Measurements from ENCODE around the gene MAST4.
"Not testable (repeated sequence)": the region's sequence is repeated elsewhere in the genome, so short reads cannot be mapped to it uniquely, and the experiment has no call there.

MAST4 gene

DNA sequence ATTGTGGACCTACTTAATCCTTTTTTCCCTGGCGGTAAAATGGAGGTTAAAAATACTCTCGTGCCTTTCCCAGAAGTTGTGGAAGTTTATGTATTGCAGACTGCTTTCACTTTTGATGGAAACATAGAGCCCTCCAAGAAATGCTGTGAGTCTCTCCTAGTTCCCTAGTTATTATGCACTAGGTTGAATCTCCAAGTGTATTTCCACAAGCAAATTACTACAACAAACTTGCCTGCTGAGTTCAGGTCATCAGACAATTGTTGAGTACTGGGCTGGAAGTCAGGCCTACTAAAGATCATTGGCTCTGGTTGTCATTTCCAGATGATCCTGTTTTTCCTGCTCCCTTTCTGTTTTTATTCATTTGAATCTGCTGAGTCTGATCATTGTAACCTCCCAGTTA lies 496.3 kb downstream of the MAST4 start:
- no peak for DNase-seq (ENCODE audit: low read depth)

DNA sequence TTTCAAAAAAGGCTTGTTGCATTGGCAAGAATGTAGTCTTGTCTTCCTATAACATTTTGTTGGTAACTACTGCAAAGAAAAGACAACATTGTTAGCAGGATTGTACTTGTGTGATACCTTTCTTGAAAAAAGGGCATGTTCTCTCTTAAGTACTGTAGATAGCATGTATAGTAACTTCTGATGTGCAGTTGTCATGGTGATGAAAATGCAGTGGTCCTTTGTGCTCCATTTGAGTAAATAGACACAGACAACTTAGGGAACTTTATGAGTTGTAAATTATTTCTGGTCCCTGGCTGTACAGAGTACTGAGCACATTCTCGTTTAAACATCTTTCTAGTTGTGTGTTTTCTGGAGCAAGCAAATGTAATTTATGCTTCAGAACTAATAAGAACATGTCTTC lies 497.1 kb downstream of the MAST4 start:
- no peak for DNase-seq (ENCODE audit: low read depth)

DNA sequence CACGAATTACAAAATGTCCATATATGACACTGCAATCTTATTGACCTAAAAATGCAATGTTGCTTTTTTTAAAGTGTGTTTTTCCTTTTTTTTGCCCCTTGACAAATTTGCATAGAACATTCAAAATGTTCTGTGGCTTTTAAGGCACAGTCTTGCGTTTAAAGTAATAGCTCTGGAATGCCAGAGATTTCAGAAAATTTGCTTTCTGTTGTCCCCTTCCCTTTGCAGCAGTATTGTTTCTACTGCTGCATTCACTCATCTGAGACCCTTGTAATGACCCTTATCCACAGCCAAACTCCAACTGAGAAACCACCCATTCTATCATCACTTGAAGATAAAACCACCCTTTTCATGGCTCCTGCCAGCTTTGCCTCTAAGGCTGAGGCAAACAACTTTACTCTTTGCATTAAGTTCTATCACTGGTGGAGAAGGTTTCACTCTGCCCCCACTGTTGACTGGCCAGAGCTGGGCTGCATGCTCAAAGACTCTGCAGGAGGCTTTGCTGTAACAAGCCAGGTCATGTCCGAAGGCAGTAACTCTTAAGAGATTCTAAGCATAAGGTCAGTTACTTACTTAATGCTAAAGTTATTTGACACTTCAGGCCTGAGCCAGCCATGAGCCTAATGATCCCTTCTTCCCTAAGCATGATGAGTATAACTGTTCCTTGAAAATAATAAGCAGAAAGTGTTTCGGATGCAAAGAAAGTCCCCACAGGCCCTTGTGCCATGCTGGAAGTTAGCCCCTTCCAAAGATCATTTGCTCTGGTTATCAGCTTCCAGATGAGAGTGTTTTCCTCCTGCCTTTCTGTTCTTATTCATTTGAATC lies 498.5 kb downstream of the MAST4 start:
- no peak for DNase-seq (ENCODE audit: low read depth)

DNA sequence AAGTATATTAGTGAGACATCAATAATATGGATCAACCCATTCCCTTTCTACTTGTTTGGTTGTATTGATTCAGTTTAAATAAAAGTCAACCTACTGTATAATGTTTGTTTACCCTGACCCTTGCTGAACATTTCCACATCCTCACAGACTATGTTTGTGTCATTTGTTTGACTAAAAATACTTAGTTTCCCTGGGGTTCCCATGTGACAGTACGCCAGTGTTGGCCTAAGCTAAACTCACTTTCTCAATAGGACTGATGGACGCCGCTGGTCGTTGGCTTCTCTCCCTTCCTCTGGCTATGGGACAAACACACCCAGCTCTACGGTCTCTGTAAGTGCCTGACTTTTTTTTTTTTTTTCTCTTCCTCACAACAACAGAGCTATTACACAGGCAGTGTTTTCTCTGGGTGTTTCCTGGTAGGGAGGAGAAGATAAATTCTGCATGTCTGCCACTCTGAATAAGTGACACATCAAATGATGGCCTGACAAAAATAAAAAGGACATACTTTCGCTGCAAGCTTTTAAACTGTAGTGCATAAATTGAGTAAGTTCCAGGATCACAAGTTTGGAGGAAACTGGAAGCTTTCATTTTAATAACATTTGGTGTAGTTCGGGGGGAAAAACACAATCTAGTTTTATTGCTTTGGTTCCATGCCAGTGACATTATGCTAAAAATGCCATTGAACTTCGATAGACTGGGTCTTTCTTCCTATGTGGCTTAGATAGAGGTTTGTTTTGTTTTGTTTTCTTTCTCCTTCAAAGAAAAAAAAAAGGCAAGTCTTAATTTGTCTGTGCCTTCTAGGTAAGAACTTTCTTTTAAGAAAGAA lies 499.4 kb downstream of the MAST4 start:
- no peak for DNase-seq (ENCODE audit: low read depth)

DNA sequence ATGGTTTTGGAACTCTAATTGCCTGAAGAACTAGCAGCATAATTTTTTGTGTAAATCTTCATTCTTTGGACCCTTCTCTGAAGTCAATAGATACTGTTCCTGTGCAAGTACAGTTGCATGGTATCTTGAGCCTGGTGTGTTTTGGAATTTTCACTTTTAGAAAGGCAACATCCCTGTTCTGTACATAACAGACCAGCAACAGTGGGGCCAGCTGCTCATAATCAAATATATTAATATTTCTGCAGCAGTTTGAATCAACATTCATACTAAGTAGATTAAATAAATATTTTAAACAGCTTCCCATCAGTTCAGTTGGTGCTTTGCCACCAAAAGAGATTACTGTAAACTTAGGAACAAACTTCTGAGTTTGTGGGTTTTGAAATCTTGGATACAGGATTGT lies 502.5 kb downstream of the MAST4 start:
- DNase-seq (ENCODE audit: low read depth), result no peak

DNA sequence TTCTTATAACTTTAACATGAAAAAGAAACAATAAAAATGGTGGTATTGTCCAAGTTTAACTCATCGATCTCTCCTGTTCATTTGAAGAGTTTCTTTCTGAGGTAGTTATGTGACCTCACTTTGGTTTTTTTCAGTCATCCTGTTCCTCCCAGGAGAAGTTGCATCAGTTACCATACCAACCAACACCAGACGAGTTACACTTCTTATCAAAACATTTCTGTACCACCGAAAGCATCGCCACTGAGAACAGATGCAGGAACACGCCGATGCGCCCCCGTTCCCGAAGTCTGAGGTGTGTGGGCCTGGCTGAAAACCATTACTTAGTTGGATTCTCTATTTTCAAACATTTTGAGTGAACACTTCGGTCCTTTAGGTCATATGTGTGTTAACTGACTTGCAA lies 504.1 kb downstream of the MAST4 start:
- no peak for DNase-seq (ENCODE audit: low read depth)

DNA sequence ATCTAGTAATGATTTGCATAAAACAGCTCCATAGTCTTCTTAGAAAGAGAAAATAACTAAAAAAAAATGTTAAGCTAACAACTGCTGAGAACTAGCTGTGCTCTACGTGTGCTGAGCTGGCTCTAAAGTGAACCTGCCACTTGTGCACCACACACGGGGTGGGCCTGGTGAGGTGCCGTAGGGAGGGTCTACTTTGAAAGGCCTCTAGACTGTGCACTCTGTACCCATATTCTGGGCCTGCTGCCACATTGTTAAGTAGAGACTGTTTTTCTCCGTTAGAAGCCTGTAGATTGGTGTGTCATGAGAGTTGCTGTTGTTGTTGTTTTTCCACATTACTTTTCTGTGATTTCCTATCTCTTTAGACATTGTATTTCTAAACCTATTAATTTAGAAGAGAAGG lies 506.5 kb downstream of the MAST4 start:
- no peak for DNase-seq (ENCODE audit: low read depth)

DNA sequence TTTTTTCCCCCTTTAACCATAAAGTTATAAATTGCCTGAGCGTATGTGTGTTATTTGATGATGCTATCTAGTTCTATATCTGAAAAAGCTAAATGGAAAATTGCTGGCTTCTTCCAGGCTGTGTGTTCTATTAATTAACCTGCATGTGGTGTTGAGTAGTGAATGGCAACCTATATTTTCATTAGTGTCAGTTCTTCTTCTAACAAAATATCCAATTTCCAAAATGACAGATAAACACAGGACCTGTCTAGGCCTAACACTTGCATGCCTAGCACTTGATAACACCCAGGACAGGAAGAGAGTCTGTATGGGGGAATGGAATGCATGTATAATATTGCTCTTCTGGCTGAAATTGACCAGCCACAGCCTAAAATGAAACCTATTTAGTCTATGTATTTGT lies 508.7 kb downstream of the MAST4 start:
- no peak for DNase-seq (ENCODE audit: low read depth)

DNA sequence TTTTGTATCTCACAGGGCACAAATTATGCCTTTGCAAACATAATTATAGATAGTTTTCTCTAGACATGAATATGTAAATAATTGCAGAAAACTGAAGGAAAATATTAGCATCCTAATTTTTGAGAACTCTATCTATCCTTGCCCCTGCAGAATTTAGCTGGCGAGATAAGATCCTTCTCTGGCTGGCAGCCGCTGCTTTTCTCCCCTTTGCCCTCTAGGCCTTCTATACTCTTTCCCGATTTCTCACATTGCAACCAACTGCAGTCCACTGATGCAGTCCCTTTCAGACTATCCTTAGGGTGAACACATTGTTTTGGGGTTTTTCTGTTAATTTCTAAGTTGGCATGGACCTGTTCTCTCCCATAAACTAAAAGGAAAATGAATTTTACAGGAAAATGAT lies 509.1 kb downstream of the MAST4 start:
- DNase-seq (ENCODE audit: low read depth), result no peak

DNA sequence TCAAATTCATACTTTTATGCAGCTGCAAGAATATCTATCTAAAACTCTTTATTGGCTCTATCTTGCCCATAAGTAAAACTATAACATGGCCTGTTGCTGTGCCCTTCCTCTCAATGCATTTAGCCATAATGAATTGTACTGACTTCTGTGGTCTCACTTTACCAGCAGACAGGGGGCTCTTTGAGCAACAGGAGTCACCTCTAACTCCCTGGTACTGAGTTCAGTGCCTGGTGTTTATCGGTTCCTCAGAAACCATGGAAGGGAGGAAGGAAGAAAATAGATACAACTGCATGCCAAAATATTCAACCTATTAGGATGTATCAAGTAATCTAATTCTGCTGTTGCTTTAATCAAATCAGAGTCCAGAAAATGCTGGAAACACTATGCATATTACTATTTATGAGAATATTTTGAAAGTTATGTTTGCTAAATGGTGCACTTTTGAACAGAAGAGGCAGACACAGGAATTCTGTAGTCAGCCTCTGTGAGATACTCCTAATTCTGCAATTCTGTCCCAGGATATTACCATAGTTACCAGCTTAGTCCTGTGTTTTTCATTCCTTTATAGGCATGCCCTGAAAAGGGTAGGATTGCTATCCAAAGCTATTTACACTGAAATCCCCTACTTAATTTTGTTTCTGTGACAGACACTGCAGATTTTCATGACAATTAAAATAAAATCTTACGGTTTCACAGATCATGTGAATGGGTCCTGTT lies 510.6 kb downstream of the MAST4 start:
- no peak for DNase-seq (ENCODE audit: low read depth)

DNA sequence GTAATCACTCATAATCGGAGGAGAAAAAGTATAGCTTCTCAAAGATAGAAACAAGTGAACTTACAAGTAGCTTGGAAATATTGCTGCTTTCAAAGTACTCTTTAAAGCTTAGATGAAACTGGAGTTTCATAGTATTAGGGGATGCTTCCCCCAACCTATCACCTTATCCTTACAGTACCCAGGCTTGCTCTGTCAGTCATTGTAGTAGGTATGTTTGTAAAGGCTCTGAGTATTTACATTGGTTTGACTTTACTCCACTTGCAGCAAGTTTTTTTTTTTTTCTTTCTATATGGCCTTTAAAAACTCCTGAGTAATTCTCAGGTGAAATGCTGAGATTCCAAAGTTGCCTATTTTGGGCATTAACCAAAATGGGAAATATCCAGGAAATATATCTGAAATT lies 515.6 kb downstream of the MAST4 start:
- no peak for DNase-seq (ENCODE audit: low read depth)

DNA sequence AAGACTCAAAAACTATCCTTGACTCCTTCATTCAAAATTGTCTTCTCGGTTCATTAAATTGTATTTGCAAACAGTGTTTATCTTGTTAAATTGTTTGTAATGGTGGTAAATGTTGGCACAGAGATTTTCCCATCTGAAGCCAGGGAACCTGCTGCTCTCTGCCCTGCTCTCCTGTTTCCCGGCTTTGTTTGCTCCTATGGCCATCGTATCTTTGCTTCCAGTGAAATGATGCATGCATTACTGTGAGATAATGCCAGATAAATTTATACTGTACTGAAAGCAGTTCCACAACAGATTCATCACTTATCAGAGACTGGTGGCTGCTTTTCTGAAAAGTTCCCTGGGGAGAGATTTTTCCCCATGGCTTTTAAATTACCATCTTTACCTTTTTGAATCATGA lies 519.1 kb downstream of the MAST4 start:
- no peak for DNase-seq (ENCODE audit: low read depth)

DNA sequence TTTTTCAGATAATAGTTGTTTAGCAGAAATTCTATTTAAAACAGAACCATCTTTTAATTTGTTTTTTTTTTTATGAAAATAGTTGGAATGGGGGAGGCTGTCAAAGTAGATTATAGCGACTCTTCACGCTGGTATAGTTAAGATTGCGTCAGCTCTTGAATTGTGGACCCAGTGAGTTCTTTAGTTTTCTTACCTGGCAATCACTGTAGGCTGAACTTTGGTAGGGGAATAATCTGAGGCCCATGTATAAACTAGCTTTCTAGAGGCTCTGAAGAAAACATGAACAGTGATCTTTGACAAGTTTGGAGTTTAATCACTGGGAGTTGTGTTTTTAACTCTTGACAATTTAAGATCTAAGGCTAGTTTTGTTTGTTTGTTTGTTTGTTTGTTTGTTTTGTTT lies 519.6 kb downstream of the MAST4 start:
- no peak for DNase-seq (ENCODE audit: low read depth)

DNA sequence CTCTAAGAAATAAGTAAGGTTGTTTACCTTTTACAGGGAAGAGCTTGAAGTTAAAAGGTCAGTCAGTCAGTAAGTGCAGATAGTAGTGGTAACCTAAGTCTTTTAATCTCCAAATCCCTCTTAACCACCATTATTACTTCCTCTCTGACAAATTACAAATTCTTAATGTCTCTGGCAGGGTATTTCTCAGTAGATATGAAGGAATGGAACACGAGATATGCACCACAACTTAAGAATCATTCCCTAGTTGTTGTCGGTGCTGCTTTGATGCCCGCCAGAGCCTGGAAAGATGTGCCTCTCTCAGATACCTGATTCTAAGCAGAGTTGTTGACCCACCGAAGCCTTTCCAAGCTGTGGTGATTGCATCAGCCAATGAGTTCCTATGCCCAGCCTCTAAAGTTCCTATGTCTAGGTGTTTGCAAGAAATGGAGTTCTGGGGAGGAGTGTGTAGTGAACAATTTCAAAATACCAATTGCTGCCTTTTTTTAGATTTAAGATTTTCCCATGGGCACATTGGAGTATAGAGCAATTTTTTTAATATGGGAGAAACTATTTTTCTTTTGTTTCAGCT lies 521.9 kb downstream of the MAST4 start:
- no peak for DNase-seq (ENCODE audit: low read depth)

DNA sequence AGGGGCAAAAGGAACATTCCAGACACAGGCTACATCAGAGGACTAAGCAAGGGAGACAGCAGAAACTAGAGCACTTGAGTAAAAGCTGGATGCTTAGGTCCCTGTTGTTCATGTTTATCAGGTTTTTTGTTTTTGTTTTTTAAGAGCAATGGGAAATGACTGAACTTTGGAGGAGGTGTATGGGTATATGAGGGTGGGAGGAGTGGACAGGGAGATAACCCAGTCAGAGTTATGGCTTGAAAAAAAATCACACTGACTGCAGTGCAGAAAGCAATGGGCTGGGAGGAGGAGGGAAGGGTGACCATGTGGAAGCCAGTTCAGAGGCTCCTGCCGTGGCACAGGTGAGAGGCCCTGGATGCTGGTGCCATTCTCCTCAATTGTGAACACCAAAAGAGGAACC lies 522.8 kb downstream of the MAST4 start:
- no peak for DNase-seq (ENCODE audit: low read depth)

DNA sequence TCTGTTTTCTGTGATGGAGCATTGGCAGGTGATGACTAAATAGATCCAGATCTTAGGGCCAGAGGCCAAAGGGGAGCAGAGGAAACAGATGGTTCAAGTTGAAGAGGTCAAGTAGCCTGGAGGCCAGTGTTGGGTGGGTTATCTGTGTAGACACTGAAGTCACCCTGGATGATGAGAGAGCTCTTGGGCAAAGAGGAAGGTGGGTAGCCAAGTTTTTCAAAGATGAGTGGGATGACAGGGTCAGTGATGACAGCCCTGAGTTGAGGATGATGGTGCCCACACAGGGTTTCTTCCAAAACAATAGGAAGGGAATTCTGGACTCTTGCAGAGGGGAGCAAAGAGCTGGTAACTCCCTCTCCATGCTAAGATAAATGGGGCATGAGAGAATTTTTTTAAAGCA lies 523.8 kb downstream of the MAST4 start:
- no peak for DNase-seq (ENCODE audit: low read depth)

DNA sequence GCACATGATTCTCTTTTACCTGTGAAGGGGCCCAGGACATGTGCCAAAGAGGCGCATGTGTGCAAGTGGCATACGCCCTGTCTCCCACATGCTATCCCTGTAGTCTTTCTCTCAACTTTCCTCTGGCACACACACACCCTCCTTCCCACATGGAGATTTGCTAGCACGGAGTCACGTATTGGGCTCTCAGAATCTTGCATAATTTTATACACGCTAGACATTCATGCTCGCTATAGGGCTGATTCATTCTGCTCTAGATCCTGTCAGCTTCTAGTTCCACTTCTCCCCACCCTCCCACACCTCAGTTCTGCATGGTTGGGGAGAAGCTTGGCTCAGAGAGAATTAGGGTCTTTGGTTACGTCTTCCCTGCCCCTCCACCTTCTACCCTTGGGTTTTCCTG lies 527.6 kb downstream of the MAST4 start:
- no peak for DNase-seq (ENCODE audit: low read depth)

DNA sequence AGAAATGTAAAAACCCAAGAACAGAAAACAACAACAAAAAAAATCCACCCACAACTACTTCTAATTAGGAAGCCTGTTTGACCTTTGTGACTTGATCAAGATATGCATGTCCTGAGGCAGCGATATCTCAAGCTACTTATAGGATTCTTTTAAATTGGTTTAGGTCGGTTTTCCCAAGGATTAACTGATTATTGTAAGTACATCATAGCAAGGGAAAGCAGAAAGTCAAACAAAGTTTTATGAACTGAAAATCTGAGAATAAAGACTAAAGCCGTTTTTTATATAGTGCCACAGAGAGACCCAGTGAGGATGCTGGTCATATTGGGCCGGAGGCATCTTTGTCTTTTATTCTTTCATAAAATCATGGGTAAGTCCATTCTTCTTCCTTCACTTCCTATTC lies 528.4 kb downstream of the MAST4 start:
- no peak for DNase-seq (ENCODE audit: low read depth)

DNA sequence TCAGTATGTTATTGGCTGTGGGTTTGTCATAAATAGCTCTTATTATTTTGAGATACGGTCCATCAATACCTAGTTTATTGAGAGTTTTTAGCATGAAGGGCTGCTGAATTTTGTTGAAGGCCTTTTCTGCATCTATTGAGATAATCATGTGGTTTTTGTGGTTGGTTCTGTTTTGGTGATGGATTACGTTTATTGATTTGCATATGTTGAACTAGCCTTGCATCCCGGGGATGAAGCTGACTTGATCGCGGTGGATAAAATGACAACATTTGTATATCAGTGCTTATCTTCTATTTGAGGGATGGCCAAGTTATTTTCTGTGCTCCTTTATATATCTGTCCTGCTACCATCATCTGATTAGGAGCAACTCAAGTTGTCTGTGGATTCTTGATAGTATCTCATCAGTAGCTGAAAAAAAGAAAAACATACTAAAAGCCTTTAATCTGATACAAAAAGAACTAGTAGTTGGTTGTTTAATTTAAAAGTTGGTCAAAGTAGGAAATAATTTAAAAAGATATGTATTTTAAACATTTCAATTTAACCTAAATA lies 531.2 kb downstream of the MAST4 start:
- DNase-seq (ENCODE audit: low read depth), result not testable (repeated sequence)

DNA sequence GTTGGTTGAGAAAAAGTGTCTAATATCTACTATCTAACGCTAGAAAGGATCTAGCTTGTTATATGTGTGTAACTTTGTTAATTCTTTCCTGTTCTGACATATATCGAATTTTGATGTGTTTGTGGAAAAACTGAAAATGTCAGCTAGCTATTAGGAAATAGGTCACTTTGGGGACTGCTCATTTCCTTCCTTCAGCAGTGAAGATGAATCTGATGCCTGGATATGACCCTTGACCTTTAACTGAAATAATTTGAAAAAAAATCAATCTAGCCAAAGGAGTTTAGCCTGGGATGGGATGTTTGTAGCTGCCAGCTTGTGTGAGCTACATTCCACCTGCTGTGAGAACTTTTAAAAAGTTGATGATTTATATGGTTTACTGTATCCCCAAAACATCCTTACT lies 533.6 kb downstream of the MAST4 start:
- no peak for DNase-seq (ENCODE audit: low read depth)

DNA sequence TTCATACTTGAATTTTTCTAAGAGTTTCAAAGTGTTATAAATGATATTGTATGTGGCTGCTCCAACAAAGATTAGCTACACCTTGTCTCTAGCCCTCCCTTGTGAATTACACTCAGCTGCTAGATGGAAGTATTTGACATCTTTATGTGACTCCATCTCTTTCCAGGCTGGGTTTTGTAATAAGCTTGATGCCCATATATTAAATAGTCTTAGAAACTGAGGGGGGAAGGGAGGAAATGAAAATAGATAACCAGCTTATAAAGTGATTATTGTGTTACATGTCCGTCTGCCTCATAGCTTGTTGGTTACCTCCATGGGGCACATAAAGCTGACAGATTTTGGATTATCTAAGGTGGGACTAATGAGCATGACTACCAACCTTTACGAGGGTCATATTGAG lies 537.0 kb downstream of the MAST4 start:
- DNase-seq (ENCODE audit: low read depth), result no peak

DNA sequence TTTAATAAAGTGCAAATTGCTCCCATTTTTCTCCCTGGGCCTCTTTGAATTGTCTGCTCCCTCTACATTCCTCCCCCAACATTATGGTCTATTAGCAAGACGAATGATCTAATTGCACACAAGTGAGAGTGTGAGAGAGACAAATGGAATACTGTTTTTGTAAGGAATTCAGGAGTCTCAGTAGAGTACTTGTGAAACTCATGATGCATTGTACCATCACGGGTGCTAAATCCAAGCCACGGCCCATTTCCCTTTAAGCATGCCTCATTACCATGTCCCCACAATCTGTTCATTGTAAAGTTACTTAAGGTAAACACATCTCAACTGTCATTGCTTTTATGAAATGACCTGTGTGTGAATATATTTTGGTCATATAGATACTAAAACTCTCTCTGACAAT lies 537.6 kb downstream of the MAST4 start:
- DNase-seq (ENCODE audit: low read depth), result no peak
